Hepatocyte (in vitro differentiated cells): Measurements from ENCODE around the gene MTG2.

Source experiments
- CTCF ChIP-seq: fragments of 200-600 bp; sonication (generic); IDR thresholded peaks from 2 replicates; pipeline ENCODE4 v1.5.1; 2016; ENCODE audit warnings: antibody characterized with exemption, mild to moderate bottlenecking; ENCODE audit not compliant: poor library complexity
- EZH2 ChIP-seq: fragments of 200-600 bp; sonication (generic); IDR thresholded peaks from 2 replicates; pipeline ENCODE4 v1.6.1; 2016; ENCODE audit warnings: antibody characterized with exemption, mild to moderate bottlenecking, borderline replicate concordance

- TF ChIP-seq CTCF (no peak), EZH2 (no peak)
These were observed 26.2 kb downstream of the MTG2 start for GRCh38 chr20:62208795-62209755.
